Activated CD8-positive, alpha-beta T cell treated with anti-CD3 and anti-CD28 coated beads for 36 hours (primary cell): Measurements from ENCODE around the gene GPR33. TPM values are rescaled to one million over a fixed set of nuclear protein-coding genes. Genes with fewer than 3 reads are reported as not detected.

ENCODE experiments used
- ATAC-seq: fragments of 200-7000 bp; cut with Tn5 transposase; one replicate; pipeline ENCODE4 v1.10.0; 2021; ENCODE audit warnings: mild to moderate bottlenecking, moderate library complexity
- CTCF ChIA-PET: fragments of 350-600 bp; sonication (Branson Sonifier 250); formaldehyde crosslinking; loops from one replicate; lab custom pipeline; 2021; ENCODE audit warnings: antibody characterized with exemption; lab: Charles Lee
- POLR2A ChIA-PET: fragments of 350-600 bp; sonication (Branson Sonifier 250); formaldehyde crosslinking; loops from one replicate; lab custom pipeline; 2021; ENCODE audit warnings: antibody characterized with exemption; lab: Charles Lee
- DNase-seq: peaks from one replicate; pipeline ENCODE4 v3.0.0-alpha.2; 2020
- H3K27ac Mint-ChIP-seq: one replicate; pipeline ENCODE4 v1.8.0; 2021; ENCODE audit warnings: mild to moderate bottlenecking, mixed read lengths
- H3K27me3 Mint-ChIP-seq: one replicate; pipeline ENCODE4 v1.8.0; 2021; ENCODE audit warnings: mixed read lengths
- H3K36me3 Mint-ChIP-seq: one replicate; pipeline ENCODE4 v1.8.0; 2021; ENCODE audit warnings: low read depth, mixed read lengths
- H3K4me1 Mint-ChIP-seq: one replicate; pipeline ENCODE4 v1.8.0; 2021; ENCODE audit warnings: low read depth, mixed read lengths
- H3K4me3 Mint-ChIP-seq: one replicate; pipeline ENCODE4 v1.8.0; 2021; ENCODE audit warnings: mild to moderate bottlenecking, moderate library complexity, mixed read lengths
- H3K9me3 Mint-ChIP-seq: one replicate; pipeline ENCODE4 v1.8.0; 2021; ENCODE audit warnings: mixed read lengths
- CTCF ChIP-seq: fragments of 200-600 bp; IDR thresholded peaks from one replicate; pipeline ENCODE4 v1.8.0; 2022; ENCODE audit warnings: antibody characterized with exemption, mild to moderate bottlenecking
- intact Hi-C: fragments of 100-400 bp; cut with micrococcal nuclease; formaldehyde crosslinking; loops from one replicate; pipeline ENCODE4 v1.10.0; 2022
- total RNA-seq, 2 experiments: library from RNA; stranded (reverse); gene quantifications; one replicate each; pipeline ENCODE4 v1.2.3, GENCODE V29; 2021

Gene GPR33
- total RNA-seq, 2 experiments from 2014 or later: not detected

- Mint-ChIP-seq H3K9me3 (no peaks in the 10 kb centered on the region), H3K4me3 (no peak overlapping the region), H3K4me1 (no peaks in the 10 kb centered on the region), H3K36me3 (no peaks in the 10 kb centered on the region), H3K27ac (no peak overlapping the region), H3K27me3 (peaks cover 5% of the 10 kb centered on the region)
- ATAC-seq (no peak), DNase-seq (no peak)
- POLR2A ChIA-PET: no interaction called here
- CTCF ChIA-PET: interaction anchor here (1.3 kb wide), 1 partner anchor 8 kb away, joined by 3 read pairs; the partner anchor contains the start of gene GPR33
- intact Hi-C loops: no loop called here
- TF ChIP-seq CTCF: no peak
These were observed 7.7 kb downstream of the GPR33 start for GRCh38 chr14:31480156-31480555.

GRCh38 chr14:31479027-31479426, 8.8 kb downstream of the GPR33 start:
- TF ChIP-seq CTCF: no peak
- H3K4me1 Mint-ChIP-seq: no peaks in the 10 kb centered on the region
- no peaks in the 10 kb centered on the region for H3K36me3 Mint-ChIP-seq
- H3K27me3 Mint-ChIP-seq: peaks cover 5% of the 10 kb centered on the region
- ATAC-seq (no peak), DNase-seq (no peak)
- H3K27ac Mint-ChIP-seq: no peak overlapping the region
- no peak overlapping the region for H3K4me3 Mint-ChIP-seq
- ChIA-PET CTCF (interaction anchor here (1.3 kb wide), 1 partner anchor 9 kb away, joined by 3 read pairs; the partner anchor contains the start of gene GPR33), POLR2A (no interaction called here)
- H3K9me3 Mint-ChIP-seq: no peaks in the 10 kb centered on the region
- intact Hi-C loops: no loop called here

- no peak overlapping the region for H3K27ac Mint-ChIP-seq
- ATAC-seq: no peak
- TF ChIP-seq CTCF: no peak
- no peak overlapping the region for H3K4me3 Mint-ChIP-seq
- no peaks in the 10 kb centered on the region for H3K4me1 Mint-ChIP-seq
- DNase-seq: no peak
- H3K9me3 Mint-ChIP-seq: no peaks in the 10 kb centered on the region
- peaks cover 5% of the 10 kb centered on the region for H3K27me3 Mint-ChIP-seq
- ChIA-PET CTCF (interaction anchor here (0.7 kb wide), 1 partner anchor 33 kb away, joined by 4 read pairs; no protein-coding TSS in a partner anchor), POLR2A (no interaction called here)
- H3K36me3 Mint-ChIP-seq: no peaks in the 10 kb centered on the region
- intact Hi-C loops: no loop called here
These were observed 10.6 kb downstream of the GPR33 start for GRCh38 chr14:31477248-31477647.

- ChIA-PET CTCF (no interaction called here), POLR2A (no interaction called here)
- H3K9me3 Mint-ChIP-seq: no peaks in the 10 kb centered on the region
- TF ChIP-seq CTCF: no peak
- H3K27me3 Mint-ChIP-seq: peaks cover 3% of the 10 kb centered on the region
- no peak overlapping the region for H3K27ac Mint-ChIP-seq
- no peaks in the 10 kb centered on the region for H3K36me3 Mint-ChIP-seq
- no peak for ATAC-seq
- no peak overlapping the region for H3K4me3 Mint-ChIP-seq
- no peaks in the 10 kb centered on the region for H3K4me1 Mint-ChIP-seq
- DNase-seq: no peak
- intact Hi-C loops: no loop called here
These were observed 11.5 kb downstream of the GPR33 start for GRCh38 chr14:31476131-31476866.

GRCh38 chr14:31466554-31466953, 21.3 kb downstream of the GPR33 start:
- no peak overlapping the region for H3K27ac Mint-ChIP-seq
- no peaks in the 10 kb centered on the region for H3K4me1 Mint-ChIP-seq
- H3K9me3 Mint-ChIP-seq: no peaks in the 10 kb centered on the region
- H3K36me3 Mint-ChIP-seq: no peaks in the 10 kb centered on the region
- intact Hi-C loops: no loop called here
- DNase-seq (no peak), ATAC-seq (no peak)
- POLR2A ChIA-PET: no interaction called here
- H3K27me3 Mint-ChIP-seq: no peaks in the 10 kb centered on the region
- TF ChIP-seq CTCF: no peak
- H3K4me3 Mint-ChIP-seq: no peak overlapping the region
- CTCF ChIA-PET: no interaction called here
